ENCODE measurements around the gene PCYT2.
A peak's percentile ranks its signal among the peaks of the same experiment; 100 is the strongest.

Gene PCYT2

GRCh38 chr17:81912441-81913309 lies 1.5 kb upstream of the PCYT2 start:
- DNase-seq: no peak

DNA sequence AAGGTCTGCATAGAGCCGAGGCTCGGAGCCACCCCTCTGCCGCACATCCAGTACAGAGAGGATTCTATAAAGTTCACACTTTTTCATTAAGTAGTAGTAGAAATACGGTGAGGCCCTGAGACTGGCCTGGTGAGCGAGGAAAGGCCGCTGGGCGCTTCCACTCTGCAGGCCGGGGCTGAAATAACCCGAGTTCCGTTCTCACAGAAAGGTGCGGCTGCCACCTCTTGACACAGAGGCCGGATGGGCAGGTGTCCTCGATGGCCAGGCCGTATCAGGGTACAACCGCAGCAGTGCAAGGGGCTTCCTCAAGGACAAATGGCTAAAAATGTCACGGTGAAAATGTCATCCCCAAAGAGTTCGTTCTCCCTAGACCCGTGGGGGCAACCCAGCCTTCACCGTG lies 770 bp upstream of the PCYT2 start:
- DNase-seq: no peak

DNA sequence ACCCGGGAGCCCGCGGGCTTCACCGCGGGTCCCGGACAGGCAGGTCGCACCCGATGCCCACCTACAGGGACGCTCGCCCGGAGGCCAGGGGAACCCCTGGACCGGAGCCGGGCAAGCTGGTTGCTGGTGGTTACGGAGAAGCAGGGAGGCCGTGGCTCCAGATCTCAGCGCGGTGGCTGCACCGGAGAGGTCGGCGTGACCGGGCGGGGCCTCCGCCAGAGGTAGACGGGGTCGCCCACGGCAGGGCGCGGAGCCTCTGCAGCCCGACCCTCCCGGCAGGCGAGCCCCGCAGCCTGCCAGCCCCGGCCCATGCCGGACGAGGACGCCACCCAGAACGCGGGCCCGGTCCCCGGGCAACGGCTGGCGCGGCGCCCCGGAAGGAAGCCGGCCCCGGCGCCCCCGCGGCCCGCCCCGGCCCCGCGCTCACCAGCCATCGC lies 341 bp downstream of the PCYT2 start:
- no peak for DNase-seq

DNA sequence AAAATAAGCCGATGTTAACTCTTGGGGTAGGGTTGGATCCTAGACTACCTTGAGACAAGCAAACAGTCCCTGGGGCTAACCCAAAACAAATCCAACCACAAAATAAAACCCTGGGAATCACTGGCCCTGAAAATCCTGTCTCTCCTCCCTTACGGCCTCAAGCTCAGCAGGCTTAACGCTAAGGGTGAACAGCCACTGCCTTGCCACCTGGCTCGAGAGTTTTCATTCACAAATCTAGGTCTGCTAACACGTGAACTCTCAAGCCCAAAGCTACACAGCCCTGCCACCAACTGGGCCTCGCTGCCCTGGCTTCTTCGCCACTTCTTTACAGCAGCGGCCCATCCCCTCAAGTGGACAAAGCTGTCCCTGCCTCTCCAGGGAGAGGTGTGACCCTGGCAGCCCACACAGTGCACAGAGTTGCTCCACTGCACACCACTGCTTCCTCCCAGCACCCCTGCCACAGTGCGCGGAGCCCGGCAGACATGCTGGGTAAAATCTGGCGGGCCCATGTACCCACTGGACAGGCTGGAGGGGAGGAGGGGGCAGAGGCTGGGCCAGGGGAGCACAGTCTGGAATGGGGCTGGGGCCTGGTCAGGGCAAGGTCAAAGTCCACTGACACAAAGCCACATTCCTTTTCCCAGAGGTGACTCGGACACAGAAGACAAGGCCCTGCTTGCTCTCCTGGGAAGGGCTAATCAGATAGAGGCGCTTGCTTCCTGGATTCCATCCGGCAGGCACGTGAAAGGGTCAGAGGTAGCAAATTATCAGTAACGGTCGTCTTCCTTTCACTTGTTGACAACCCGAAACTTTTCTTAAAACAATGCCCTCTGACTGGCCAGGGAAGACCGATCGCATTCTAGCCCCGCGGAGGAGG lies 996 bp downstream of the PCYT2 start:
- no peak for DNase-seq

DNA sequence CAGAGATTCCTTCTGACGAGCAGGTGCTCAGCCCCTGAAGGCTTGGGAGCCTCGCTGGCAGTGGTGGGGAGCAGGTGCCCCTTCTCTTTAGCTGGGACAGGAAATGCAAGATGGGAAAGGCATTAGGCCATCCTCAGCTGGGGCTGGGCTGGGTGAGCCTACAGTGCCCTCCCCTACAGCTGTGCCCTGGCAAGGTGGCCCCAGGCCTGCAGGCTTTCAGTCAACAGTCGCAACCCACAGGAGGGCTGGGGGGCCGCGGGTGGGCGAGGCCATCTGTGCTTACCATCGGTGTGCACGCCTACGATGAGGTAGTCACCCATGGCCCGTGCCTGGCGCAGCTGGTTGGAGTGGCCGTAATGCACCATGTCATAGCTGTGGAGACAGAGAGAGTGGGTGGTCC lies 2.0 kb downstream of the PCYT2 start:
- no peak for DNase-seq

GRCh38 chr17:81908793-81909192 lies 2.4 kb downstream of the PCYT2 start:
- no peak for DNase-seq

- DNase-seq: no peak
These were observed 3.7 kb downstream of the PCYT2 start for GRCh38 chr17:81907219-81908145.

- DNase-seq: no peak
These were observed 4.6 kb downstream of the PCYT2 start for GRCh38 chr17:81906476-81907218.

- no peak for DNase-seq
These were observed 5.2 kb downstream of the PCYT2 start for GRCh38 chr17:81905993-81906392.

GRCh38 chr17:81905424-81905875 lies 5.7 kb downstream of the PCYT2 start:
- no peak for DNase-seq

- no peak for DNase-seq
These were observed 6.4 kb downstream of the PCYT2 start for GRCh38 chr17:81904600-81905423.

GRCh38 chr17:81903896-81904599 lies 7.2 kb downstream of the PCYT2 start:
- DNase-seq: no peak

- DNase-seq: no peak
These were observed 7.8 kb downstream of the PCYT2 start for GRCh38 chr17:81903415-81903831.

DNA sequence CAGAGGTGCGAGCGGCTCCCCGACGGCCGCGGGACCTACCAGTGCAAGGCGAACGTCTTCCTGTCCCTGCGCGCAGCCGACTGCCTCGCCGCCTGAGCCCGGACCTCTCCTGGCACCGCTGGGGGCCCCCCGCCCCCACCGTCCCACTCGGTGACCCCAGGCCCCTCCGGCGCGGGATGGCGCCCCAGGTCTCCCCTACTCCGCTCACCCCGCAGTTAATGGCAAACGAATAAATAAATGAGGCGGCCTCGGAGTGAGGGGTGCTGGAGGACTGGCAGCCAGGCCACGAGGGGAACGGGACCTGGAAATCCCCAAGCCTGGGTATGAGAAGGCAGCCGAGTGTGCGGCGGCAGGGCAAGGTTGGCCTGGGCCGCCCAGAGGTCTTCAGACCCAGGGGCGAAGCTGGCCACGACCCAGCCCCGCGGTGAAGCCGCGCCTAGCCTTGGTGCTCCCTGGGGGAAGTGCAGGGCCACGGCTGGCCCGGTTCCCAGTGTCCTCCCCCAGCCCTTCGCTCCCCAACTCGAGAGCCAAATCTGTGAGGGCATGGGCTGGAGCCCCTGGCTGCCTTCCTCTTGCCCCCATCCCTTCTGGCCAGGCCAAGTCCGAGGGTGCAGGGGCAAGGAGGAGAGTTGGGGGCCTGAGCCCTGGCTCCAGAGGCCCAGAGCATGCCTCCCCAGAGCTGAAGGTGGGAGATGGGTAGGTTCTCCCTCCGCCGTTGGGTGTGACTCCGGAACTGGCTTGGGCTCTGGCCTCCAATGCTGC lies 8.4 kb downstream of the PCYT2 start:
- no peak for DNase-seq

GRCh38 chr17:81902023-81902652 lies 9.1 kb downstream of the PCYT2 start, which contains the start of gene NPB:
Gene NPB, plus strand, starts transcription at chr17:81902238. Its CDS starts 40 bp downstream, at chr17:81902278.
- peak; percentile 15 for DNase-seq

GRCh38 chr17:81901167-81902022 lies 9.8 kb downstream of the PCYT2 start:
- no peak for DNase-seq

DNA sequence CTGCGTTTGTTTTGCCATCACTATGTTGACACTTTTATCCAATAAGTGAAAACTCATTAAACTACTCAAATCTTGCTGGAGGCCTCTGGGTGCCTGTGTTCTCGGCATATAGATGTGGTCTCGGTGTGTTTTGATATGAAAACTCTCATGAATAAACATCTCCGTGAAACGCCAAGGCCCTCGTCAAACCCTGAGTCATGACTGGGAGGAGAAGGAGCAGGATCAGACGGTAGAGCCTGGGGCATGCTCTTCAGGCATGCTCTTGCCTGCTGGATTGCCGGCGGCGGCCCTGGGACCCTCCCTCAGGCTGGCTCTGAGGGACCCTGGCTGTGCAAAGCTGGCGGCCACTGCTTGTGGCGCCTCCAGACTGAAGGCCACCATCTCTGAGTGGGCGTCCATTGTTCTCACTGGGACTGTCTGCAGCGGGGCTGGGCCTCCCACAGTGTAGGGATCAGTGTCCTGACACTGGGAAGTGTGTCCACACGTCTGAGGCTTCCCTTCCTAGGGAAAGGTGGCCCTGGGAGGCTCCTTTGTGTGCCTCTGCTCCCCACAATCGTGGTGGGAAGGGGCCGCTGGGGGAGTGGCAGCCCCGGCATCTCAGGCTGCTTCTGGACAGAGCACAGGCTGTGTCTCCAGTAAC lies 10.9 kb downstream of the PCYT2 start:
- no peak for DNase-seq
